HG03159 (cell line): ENCODE measurements around the gene CFAP97.
A peak's percentile ranks its signal among the peaks of the same experiment; 100 is the strongest.
"Not testable (repeated sequence)": the region's sequence is repeated elsewhere in the genome, so short reads cannot be mapped to it uniquely, and the experiment has no call there.

Experiments
- ATAC-seq: cut with Tn5 transposase; IDR thresholded peaks from one replicate; pipeline ENCODE4 v1.9.1; 2021; ENCODE audit warnings: mild to moderate bottlenecking, moderate library complexity; ENCODE audit not compliant: unreplicated experiment

The CFAP97 gene

DNA sequence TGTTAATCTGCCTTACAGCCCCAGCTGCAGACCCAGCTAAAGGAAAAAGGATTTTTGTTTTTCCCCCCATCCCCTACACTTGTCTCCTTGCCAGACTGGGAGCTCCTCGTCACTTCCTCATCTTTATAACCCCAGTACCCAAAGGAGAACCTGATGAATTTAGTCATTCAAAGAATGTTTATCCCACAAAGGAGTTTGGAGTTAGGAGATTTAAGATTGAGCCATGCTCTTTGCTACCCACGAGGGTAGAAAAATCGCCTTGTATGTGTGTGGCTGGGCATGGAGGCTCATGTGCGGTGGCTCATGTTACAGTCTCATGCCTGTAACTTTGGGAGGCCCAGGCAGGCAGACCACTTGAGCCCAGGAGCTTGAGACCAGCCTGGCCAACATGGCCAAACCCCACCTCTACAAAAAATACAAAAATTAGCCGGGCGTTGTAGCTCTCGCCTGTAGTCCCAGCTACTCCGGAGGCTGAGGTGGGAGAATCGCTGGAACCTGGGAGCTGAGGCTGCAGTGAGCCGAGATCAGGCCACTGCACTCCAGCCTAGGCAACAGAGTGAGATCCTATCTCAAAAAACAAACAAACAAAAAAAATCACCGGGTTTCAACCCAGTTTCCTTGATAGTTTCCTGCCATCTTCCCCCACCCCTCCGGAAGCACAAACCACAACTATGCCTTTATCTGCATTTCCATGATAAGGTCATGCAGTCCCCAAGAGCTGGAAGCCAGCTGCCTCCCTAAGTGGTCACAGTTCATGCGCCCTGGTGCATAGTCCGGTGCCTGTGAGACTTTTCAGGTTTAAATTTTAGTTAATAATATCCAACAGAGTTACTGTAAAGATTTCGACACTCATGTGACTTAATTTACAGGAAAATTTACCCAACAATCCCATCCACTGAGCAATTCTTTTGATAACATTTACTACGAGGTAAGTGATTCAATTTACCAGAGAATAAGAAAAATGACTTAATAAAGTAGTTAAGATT lies 1.5 kb downstream of the CFAP97 start:
- no peak for ATAC-seq

DNA sequence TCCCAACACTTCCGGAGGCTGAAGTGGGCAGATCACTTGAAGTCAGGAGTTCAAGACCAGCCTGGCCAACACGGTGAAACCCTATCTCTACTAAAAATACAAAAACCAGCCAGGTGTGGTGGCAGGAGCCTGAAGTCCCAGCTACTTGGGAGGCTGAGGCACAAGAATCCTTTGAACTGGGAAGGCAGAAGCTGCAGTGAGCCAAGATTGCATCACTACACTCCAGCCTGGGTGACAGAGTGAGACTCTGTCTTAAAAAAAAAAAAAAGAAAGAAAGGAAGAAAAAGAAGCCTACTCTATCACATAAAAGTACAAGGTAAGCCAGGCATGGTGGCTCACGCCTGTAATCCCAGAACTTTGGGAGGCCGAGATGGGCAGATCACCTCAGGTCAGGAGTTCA lies 5.6 kb downstream of the CFAP97 start:
- not testable (repeated sequence) for ATAC-seq

DNA sequence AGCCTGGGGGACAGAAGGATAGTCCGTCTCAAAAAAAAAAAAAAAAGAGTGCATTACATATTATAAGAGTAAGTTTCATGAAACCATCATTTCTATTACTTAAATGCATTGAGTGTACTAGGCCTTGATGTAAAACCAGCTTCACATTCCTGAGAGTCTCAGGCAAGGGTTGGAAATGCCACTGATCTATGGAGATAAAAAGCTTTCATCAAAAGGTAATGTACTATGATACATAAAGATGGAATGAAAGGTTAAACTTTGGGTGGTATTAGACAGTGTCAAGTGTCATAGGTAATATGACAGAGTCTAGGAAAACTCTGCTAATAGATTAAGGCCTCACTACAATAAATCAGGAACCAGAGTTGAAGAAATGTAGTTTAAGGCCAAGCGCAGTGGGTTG lies 7.4 kb downstream of the CFAP97 start:
- no peak for ATAC-seq

DNA sequence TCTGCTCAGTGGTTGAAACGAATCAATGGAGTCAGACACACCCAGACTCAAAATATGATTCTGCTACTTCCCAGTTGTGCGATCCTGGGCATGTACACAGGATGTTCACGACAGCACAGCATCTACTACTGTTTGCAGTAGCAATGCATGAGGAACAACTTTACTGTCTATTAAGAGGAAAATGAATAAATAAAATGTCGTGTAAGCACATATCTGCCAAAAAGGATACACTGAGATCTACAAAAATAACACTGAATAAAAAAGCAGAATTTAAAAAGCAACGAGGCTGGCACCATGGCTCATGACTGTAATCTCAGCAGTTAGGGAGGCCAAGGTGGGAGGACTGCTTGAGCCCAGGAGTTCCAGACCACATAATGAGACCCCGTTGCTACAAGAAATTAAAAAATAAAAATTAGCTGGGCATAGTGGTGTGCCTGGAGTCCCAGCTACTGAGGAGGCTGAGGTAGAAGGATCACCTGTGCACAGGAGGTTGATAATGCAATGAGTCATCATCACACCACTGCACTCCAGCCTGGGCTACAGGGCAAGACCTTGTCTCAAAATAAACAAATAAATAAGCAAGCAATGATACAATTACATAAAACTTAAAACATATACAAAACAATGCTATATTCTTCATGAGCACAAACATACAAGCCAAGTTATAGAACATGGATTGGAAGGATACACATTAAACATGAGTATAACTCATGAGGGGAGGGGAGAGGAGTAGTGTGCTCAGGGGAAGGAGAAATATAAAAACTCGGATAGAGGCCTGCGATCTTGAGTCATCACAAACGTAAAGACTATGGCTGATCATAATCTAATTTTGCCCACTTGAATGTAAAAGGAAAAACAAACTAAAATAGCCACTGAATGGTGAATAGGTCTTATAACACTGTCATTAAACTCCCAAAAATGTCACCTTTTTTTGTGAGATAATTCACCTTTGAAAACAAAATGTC lies 8.6 kb downstream of the CFAP97 start:
- ATAC-seq = no peak

DNA sequence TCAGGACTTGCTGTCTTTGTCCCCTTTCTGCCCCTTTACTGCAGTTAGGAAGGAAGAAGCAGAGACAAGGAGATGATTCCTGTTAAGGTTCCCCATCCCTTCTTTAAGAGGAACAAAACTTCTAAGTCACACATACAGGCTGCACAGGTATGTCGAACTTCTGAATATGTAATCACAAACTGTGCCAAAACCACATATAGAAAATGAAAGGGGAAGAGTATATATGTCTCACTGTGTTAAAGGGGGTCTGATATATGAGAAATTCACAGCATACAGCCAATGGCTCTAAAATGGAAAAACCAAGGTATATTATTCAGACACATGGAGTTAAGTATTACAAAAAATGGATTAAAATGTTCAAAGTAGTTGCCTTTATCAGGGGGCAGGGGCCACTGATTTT lies 11.7 kb downstream of the CFAP97 start:
- ATAC-seq = peak; percentile 95

DNA sequence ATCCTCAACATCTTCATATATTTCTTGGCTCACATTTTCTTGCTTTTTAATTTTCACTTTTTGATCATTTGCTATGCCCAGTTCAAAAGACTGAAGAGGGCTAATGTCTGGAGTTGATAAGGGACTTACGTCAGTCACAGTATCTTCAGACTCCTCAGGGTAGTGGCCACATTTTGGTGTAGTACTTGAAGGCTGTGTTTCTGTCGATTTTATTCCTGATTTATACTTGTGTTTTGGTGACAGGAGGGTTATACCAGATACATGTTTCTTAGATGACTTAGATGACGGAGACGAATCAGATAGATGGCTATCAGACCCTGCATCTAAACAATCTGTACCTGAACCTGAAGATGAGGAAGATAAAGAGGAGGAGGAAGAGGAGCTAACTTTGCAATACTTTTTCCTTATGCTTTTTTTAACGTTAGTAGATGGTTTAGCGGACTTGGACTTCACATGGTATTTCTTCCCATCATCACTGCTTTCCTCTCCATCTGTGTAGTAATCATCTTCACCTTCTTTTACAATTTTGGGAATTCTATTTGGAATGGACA lies 13.4 kb downstream of the CFAP97 start:
- ATAC-seq = no peak

DNA sequence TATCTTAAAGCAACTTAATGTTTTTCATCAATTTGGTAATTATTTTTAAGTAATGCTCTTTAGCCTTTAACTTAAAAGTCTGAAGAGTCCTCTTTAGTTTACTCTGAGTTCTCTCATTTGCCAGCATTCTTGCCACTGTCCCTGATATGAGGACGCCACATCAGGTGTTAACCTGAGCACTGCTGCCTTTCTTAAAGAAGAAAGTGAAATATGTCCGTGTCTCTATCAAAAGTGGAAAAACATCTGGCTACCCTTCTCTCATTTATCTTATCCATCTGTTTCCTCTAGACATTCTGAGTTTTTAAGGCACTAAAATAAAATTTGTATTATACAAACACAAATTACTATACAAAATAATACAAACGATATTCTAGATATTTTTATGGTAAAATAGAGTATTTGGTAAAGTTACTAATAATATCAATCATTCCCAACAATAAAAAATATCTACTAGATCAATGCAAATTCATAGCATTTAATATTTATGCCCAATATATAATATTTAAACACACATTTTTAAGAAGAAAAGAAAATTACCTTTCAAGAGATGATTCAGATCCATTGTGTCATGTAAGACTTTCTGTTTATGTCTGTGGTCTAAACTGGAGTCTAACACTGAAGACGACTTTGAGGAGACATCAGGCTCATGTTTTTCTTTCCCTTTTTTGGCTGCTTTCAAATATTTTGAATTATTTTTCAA lies 14.0 kb downstream of the CFAP97 start:
- no peak for ATAC-seq

DNA sequence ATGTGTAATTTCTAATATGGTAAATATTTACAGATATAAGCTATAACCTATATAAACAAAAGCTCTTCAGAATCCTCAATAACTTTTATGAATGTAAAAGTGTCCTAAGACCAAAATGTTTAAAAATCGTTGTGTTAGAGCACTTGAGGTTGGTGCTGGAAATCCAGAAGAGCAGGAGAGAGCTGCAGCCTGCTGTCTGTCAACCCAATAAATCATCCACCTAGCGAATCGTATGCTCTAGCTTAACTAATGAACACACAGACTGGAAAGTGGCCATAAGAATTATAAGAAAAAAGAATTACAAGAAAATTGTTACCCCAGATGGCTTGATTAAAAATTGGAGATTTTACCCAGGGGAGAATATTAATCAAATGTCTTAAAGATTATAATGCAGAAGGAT lies 17.0 kb downstream of the CFAP97 start:
- no peak for ATAC-seq

DNA sequence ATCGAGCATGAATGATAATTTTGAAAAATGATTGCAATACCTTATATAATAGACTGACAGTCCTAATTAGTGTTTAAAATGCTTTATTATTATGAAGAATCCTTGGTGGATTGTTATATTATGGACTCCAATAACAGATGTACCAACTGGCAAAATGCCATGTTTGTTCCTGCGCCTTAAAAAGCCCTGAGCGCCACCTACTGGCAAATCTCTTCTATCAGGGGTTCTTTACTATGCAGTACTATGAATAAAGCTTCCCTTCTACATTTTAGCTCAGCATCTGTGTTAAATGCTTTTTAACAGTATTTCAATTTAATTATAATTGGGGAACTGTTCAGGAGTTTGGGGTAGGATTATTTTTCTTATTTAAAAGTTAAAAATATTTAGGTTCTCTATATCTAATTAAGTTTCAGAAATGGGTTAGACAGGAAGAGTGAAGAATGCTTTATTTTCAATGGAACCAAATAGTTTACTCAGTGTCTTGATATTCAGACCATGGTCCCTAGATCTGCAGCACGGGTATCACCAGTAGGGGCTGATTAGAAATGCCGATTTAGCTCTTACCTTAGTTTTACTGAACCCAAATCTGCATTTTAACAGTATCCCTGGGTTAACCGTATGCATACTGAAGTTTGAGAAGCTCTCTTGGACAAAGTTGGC lies 20.0 kb downstream of the CFAP97 start:
- no peak for ATAC-seq

DNA sequence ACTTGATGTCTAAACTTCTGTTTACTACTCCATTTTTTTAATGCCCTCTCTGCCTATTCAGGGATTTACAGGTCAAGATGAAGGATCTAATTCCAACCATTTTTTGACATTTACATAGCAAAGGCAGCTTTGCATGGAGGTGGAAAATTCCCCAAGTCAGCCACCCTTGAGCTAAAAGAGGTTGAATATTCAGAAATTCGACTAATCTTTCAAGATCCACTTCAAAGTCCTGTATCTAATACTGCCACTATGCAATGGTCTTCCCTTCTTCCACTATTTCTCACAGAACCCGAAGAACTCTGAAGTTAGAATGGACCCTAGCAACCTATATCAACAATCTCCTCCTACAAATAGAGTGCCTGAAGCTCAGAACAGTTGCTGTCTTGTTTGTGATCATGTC lies 21.6 kb downstream of the CFAP97 start:
- ATAC-seq = no peak

DNA sequence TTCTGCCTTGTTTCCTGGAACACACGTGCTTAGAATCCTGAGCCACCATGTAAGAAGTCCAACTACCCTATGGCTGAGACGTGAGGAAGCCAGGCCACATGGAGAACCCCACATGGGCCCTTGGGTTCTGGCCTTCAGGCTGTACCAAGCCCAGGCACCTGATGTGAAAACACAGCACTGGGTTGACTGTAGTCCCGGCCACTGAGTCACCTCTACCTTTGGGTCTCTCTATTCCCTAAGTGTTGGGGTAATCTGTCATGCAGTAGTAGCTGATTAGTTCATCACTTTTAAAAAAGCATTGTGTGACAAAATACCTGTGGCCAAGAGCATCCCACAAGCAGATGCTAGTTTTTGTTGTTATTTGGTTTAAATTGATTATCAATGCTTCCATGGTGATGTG lies 24.3 kb downstream of the CFAP97 start:
- no peak for ATAC-seq

DNA sequence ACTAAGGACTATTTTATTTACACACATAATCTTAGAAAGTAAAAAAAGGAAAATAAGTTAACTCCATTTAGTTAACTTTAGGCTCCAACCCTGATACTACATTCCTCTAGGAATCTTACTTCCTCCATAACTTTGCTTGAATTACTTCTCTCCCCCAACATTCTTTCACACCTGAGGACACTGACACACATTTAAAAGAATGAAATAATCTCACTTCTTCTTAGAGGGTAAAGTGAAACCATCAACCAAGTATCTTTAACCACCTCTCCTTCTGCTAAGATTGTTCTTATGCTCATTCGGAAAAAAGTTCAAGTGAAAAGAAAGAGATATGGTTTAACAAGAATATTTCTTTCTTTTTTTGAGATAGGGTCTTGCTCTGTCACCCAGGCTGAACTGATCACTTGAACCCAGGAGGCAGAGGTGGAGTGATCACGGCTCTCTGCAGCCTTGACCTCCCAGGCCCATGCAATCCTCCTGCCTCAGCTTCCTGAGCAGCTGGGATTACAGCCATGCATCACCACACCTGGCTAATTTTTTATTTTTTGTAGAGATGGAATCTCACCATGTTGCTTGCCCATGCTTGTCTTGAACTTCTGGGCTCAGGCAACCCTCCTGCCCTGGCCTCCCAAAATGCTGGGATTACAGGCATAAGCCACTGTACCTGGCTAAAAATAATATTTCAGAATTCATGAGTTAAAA lies 32.3 kb downstream of the CFAP97 start:
- ATAC-seq = peak; percentile 86

DNA sequence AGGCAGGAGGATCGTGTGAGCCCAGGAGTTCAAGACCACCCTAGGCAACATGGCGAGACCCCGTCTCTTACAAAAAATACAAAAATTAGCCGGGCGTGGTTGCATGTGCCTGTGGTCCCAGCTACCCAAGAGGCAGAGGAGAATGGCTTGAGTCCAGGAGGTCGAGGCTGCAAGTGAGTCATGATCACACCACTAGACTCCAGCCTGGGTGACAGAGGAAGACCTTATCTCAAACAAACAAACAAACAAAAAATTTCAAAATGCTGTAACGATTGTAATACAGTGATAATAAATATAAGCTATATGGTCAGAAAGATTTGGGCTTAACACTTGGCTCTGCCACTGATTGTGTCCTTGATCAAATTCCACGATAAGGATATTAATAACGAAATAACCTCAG lies 36.6 kb downstream of the CFAP97 start:
- no peak for ATAC-seq

DNA sequence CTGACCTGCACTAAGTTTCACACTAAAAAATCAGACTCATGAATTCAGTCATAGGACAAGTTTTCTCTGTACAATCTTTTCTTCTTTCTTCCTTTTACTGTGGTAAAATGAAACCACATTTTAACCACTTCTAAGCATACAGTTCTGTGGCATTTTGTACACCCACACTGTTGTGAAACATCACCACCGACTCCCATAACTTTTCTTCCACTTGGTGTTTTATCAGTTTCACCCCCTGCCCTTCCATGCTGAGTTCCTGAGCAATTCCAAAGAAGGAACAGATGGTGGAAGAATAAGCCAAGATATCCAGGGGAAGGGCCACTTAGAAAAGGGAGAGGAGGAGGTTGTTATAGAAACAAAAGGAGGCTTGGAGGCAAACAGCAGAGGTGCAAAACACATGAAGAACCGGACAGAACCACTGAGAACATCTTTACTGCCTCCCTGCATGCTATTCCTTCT lies 38.2 kb downstream of the CFAP97 start:
- ATAC-seq = peak; percentile 93

DNA sequence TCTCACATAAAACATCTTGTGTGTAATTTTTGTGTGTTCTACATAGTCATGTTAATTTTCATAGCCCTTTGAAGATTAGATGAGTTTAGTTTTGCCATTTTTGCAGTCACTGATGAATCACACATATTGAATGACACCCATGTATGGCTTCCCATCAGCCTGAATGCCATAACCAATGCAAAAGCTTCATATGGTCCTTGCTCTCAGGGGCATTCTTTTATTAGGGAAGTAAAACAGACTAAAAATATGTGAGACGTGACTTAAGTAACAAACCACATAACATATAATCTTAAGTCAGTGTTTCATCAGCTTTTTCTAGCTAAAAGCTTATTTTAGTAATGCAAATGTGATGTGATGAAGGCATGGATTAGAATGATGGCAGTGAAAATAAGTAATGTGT lies 52.5 kb downstream of the CFAP97 start:
- ATAC-seq = no peak

DNA sequence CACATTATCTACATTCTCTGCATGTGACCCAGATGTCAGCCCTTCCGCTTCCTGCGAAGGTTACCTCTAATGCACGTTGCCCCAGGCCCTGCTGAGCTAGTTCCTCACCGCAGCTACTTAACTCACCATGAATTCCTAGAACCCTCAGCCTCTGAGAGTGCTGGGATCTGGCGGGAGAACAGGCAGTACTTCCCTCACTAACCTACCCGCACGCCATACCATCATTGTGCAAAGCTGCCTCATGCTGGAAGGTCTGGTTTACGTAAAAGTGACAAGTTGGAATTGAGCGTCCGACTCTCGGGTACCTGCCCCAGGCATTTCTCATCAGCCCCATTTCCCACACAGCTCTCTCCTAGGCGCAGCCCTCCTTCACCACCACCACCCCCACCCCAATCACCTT lies 54.4 kb downstream of the CFAP97 start:
- no peak for ATAC-seq

DNA sequence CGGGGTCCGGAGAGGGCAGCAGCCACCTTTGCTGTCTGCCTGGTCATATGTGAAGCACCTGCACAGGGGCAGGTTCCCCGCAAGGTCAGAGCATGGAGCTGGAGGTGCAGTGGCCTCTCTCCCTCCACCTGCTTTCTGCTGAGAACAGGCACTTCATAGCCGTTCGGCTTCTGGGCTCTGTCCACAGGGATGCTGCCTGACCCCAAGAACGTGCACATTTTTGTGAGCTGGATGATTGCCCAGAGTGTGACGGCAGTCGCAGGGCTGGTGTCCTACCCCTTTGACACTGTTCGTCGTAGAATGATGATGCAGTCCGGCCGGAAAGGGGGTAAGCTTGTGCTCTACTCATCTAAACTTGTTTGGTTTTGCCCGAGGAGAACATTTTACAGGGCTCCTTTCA lies 58.2 kb downstream of the CFAP97 start:
- no peak for ATAC-seq

DNA sequence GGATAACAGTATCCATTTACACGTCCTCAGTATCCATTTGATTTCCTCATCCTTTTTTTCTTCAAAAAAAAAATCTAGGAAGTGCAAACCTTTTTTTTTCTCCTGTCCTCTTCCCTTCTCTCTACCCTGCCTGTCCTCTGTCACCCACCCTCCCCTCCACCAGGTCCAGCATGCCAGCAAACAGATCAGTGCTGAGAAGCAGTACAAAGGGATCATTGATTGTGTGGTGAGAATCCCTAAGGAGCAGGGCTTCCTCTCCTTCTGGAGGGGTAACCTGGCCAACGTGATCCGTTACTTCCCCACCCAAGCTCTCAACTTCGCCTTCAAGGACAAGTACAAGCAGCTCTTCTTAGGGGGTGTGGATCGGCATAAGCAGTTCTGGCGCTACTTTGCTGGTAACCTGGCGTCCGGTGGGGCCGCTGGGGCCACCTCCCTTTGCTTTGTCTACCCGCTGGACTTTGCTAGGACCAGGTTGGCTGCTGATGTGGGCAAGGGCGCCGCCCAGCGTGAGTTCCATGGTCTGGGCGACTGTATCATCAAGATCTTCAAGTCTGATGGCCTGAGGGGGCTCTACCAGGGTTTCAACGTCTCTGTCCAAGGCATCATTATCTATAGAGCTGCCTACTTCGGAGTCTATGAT lies 59.1 kb downstream of the CFAP97 start:
- no peak for ATAC-seq

DNA sequence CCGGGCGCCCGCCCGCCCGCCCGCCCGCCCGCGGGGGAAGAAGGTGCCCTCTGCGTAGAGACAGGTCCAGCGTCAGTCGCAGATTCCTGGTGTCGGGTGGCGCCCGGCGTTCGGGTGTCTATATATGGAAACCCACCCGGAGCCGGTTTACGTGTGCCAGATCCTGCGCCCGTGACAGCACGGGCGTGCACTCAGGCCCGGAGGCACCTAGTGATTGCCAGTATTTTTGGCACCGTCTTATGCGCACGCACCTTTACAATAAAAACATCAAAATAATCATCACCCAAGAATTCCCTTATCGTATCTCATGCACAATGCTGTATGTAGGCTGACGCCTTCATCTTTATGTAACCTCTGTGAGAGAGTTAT lies 60.2 kb downstream of the CFAP97 start:
- ATAC-seq = peak; percentile 21
